ENCODE data around the gene PRM1. TPM values are rescaled to one million over a fixed set of nuclear protein-coding genes. Genes with fewer than 3 reads are reported as not detected.

Gene PRM1
- total RNA-seq, 1 experiment from 2014 or later, result 0.48 TPM

- TF ChIP-seq PRDM15 (CRISPR knock-in tag; IDR thresholded peaks at IDR 0.05), result no peak
- TF ChIP-seq ZNF423 (CRISPR knock-in tag; IDR thresholded peaks at IDR 0.05), result no peak
- TF ChIP-seq NR3C1 (CRISPR knock-in tag; conservative IDR thresholded peaks at IDR 0.05; ENCODE audit: low read depth), result no peak
- TF ChIP-seq FOXJ3 (CRISPR knock-in tag; IDR thresholded peaks at IDR 0.05; ENCODE audit: borderline replicate concordance), result no peak
- no peak for TF ChIP-seq RELA (CRISPR knock-in tag; IDR thresholded peaks at IDR 0.05; ENCODE audit: borderline replicate concordance)
- no peak for TF ChIP-seq CDX4 (CRISPR knock-in tag; IDR thresholded peaks at IDR 0.05; ENCODE audit: borderline replicate concordance)
- ATAC-seq, result no peak
- H3K4me1 Mint-ChIP-seq, result peaks cover 22% of the 10 kb centered on the region
- no peaks in the 10 kb centered on the region for H3K9me3 Mint-ChIP-seq
- ChIA-PET CTCF (interaction anchor here (0.9 to 2.7 kb wide), 2 partner anchors 8 to 124 kb away, joined by 3 to 16 read pairs; partner anchors contain the start of gene SOCS1), POLR2A (interaction anchor here (0.7 kb wide), 1 partner anchor 8 kb away, joined by 4 read pairs; the partner anchor contains the start of gene SOCS1)
- H3K4me3 Mint-ChIP-seq, result no peak overlapping the region
- no peak overlapping the region for H3K27ac Mint-ChIP-seq
- H3K27me3 Mint-ChIP-seq (ENCODE audit: low read depth), result no peaks in the 10 kb centered on the region
- H3K36me3 Mint-ChIP-seq, result peaks cover 6% of the 10 kb centered on the region
- no peak for DNase-seq (ENCODE audit: low spot score)
Observed at GRCh38 chr16:11248133-11248532, 33.0 kb downstream of the PRM1 start.

- no peak overlapping the region for H3K4me3 Mint-ChIP-seq
- H3K36me3 Mint-ChIP-seq, result no peaks in the 10 kb centered on the region
- DNase-seq (ENCODE audit: low spot score) (no peak), ATAC-seq (no peak)
- POLR2A ChIA-PET, result interaction anchor here (0.7 kb wide), 1 partner anchor 16 kb away, joined by 3 read pairs; no protein-coding TSS in a partner anchor
- H3K4me1 Mint-ChIP-seq, result peaks cover 9% of the 10 kb centered on the region
- no peak overlapping the region for H3K27ac Mint-ChIP-seq
- H3K27me3 Mint-ChIP-seq (ENCODE audit: low read depth), result no peaks in the 10 kb centered on the region
- CTCF ChIA-PET, result interaction anchor here (1.2 to 2.7 kb wide), 3 partner anchors 9 to 126 kb away, joined by 4 to 16 read pairs (median 7); partner anchors contain the start of gene SOCS1
- H3K9me3 Mint-ChIP-seq, result no peaks in the 10 kb centered on the region
- TF ChIP-seq ATF2 (CRISPR knock-in tag; IDR thresholded peaks at IDR 0.05; ENCODE audit: borderline replicate concordance, low read depth), result no peak
- TF ChIP-seq E2F1 (CRISPR knock-in tag; IDR thresholded peaks at IDR 0.05), result no peak
- no peak for TF ChIP-seq NFATC4 (CRISPR knock-in tag; IDR thresholded peaks at IDR 0.05)
- no peak for TF ChIP-seq TEAD1 (CRISPR knock-in tag; IDR thresholded peaks at IDR 0.05)
- no peak for TF ChIP-seq NR3C1 (CRISPR knock-in tag; conservative IDR thresholded peaks at IDR 0.05; ENCODE audit: low read depth)
- no peak for TF ChIP-seq ZNF416 (CRISPR knock-in tag; IDR thresholded peaks at IDR 0.05)
- no peak for TF ChIP-seq USF1 (CRISPR knock-in tag; IDR thresholded peaks at IDR 0.05)
- TF ChIP-seq ZNF317 (CRISPR knock-in tag; IDR thresholded peaks at IDR 0.05; ENCODE audit: borderline replicate concordance, low read depth), result no peak
- TF ChIP-seq USF2 (CRISPR knock-in tag; IDR thresholded peaks at IDR 0.05), result no peak
- no peak for TF ChIP-seq NFE2L1 (CRISPR knock-in tag; IDR thresholded peaks at IDR 0.05)
- TF ChIP-seq ATF3 (CRISPR knock-in tag; conservative IDR thresholded peaks at IDR 0.05), result no peak
- TF ChIP-seq ETV6 (CRISPR knock-in tag; IDR thresholded peaks at IDR 0.05), result no peak
- no peak for TF ChIP-seq TCF7 (CRISPR knock-in tag; IDR thresholded peaks at IDR 0.05; ENCODE audit: low read depth)
- TF ChIP-seq ZNF232 (CRISPR knock-in tag; IDR thresholded peaks at IDR 0.05), result no peak
- no peak for TF ChIP-seq MAX (CRISPR knock-in tag; IDR thresholded peaks at IDR 0.05)
- TF ChIP-seq SMAD3 (CRISPR knock-in tag; IDR thresholded peaks at IDR 0.05; ENCODE audit: borderline replicate concordance), result no peak
Observed at GRCh38 chr16:11245988-11246387, 35.1 kb downstream of the PRM1 start.

Measured in WTC11 (cell line).